HUES48 (cell line): ENCODE results near the gene CRYZL1.

Source experiments
- H3K27ac ChIP-seq: one replicate; pipeline ENCODE4 v1.7.0; 2013; ENCODE audit warnings: low read depth, low read length, inconsistent platforms
- H3K27me3 ChIP-seq: 2 replicates; pipeline ENCODE4 v1.6.1; 2013; ENCODE audit warnings: mild to moderate bottlenecking, low read length; ENCODE audit not compliant: control insufficient read depth, insufficient read depth
- H3K36me3 ChIP-seq: 2 replicates; pipeline ENCODE4 v1.6.1; 2013; ENCODE audit warnings: low read length; ENCODE audit not compliant: control insufficient read depth, insufficient read depth
- H3K4me1 ChIP-seq: 2 replicates; pipeline ENCODE4 v1.6.1; 2013; ENCODE audit warnings: mild to moderate bottlenecking, low read length; ENCODE audit not compliant: control insufficient read depth, insufficient read depth
- H3K4me3 ChIP-seq: 2 replicates; pipeline ENCODE4 v1.5.1; 2013; ENCODE audit warnings: mild to moderate bottlenecking, low read depth, low read length
- H3K9ac ChIP-seq: 2 replicates; pipeline ENCODE4 v1.6.1; 2013; ENCODE audit warnings: mild to moderate bottlenecking, low read depth, low read length, moderate library complexity
- H3K9me3 ChIP-seq: 2 replicates; pipeline ENCODE4 v1.6.1; 2013; ENCODE audit warnings: low read length; ENCODE audit not compliant: control insufficient read depth, insufficient read depth

Gene CRYZL1

DNA sequence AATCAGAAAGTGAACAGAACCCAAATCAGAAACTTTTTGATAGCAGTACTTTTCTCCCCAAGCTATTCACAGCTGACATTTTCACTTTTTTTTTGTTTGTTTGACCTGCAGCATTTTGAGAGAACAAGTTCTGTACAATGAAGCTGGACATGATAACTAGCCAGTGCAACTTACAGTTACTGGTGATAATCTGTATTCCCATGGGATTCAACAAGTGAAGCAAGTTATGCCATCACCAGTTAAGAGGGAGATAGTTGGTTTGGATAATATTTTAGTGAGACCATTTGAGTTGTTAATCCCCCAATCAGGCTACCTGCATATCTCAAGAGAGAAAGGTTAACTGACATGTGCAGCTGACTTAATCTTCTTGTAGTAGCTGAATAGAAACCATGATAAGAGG is 80.6 kb downstream of the CRYZL1 start:
- H3K27ac ChIP-seq, result no peak overlapping the region
- H3K9me3 ChIP-seq, result no peaks in the 10 kb centered on the region
- H3K27me3 ChIP-seq, result no peaks in the 10 kb centered on the region
- H3K4me1 ChIP-seq, result no peaks in the 10 kb centered on the region
- peaks cover 98% of the 10 kb centered on the region for H3K36me3 ChIP-seq
- H3K9ac ChIP-seq, result no peak overlapping the region
- no peak overlapping the region for H3K4me3 ChIP-seq

DNA sequence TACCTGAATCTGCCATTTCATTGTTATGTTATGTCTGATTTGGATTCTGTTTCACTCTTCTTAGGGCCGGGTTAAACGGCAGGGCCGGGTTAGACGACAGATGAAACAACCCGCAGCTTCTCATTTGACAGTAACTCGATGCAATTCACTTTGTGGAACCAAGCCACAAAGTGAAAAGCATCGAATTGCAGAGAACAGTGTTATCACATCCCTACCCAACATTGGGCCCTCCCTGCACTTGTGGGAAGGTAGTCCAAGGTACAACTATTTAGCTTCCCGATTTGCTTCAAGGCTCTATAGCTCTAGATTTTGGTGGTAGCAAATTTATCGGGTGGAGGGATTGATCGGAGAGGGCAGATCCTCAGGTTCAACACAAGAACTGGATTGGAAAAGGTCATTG is 81.7 kb downstream of the CRYZL1 start:
- peaks cover 97% of the 10 kb centered on the region for H3K36me3 ChIP-seq

DNA sequence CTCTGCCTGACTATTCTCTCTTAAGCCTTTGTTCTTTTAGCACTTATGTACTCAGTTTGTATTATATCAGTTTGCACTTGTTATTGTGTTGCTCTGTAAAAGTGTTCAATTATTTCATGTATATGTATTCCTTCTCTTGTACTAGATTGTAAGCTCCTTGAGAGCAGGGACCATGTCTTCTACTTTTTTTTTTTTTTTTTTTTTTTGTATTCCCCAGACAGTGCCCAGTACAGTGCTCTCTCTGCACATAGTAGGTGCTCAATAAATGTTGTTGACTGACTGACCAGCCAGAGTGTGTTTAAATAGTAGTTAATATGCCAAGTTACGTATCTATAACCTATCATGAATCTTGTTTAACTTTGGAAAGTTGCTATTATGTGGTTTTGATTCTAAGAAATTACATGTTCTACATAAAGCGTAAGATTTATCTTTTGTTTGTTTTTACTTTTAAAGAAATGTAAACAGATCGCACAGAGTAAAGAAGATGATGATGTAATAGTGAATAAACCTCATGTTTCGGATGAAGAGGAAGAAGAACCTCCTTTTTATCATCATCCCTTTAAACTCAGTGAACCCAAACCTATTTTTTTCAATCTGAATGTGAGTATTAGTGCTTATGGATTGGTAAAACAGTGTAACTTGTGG is 82.6 kb downstream of the CRYZL1 start:
- Histone ChIP-seq H3K36me3 (peaks cover 97% of the 10 kb centered on the region), H3K27ac (no peak overlapping the region), H3K4me3 (no peak overlapping the region)

More for the DNA sequence above, 81.7 kb downstream of the CRYZL1 start:
- Histone ChIP-seq H3K27me3 (no peaks in the 10 kb centered on the region), H3K9me3 (no peaks in the 10 kb centered on the region), H3K4me3 (no peak overlapping the region), H3K4me1 (no peaks in the 10 kb centered on the region), H3K27ac (no peak overlapping the region), H3K9ac (no peak overlapping the region)

DNA sequence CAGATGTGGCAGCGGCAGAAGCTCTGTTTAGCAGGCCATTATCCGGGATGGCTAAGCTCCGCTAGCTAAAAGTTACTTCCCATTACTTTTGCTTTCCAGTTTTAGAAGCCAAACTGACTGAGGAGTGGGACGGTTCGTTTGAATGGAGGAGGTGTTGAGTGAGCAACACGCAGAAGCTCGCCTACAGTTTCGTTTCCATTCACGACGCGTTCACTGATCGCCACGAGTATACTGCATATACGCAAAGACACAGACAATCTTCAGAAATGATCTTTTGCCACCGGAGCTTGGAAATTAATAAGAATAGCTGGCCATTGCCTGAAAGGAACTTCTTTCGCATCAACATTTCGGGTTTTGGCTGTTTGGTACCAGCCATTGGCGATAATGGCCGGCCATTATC is 84.1 kb downstream of the CRYZL1 start:
- no peak overlapping the region for H3K27ac ChIP-seq
- H3K4me3 ChIP-seq, result no peak overlapping the region
- H3K4me1 ChIP-seq, result no peaks in the 10 kb centered on the region
- no peak overlapping the region for H3K9ac ChIP-seq
- H3K9me3 ChIP-seq, result no peaks in the 10 kb centered on the region
- peaks cover 97% of the 10 kb centered on the region for H3K36me3 ChIP-seq
- H3K27me3 ChIP-seq, result no peaks in the 10 kb centered on the region

More for the DNA sequence above, 82.6 kb downstream of the CRYZL1 start:
- H3K27me3 ChIP-seq, result no peaks in the 10 kb centered on the region
- no peaks in the 10 kb centered on the region for H3K4me1 ChIP-seq
- no peak overlapping the region for H3K9ac ChIP-seq
- no peaks in the 10 kb centered on the region for H3K9me3 ChIP-seq

DNA sequence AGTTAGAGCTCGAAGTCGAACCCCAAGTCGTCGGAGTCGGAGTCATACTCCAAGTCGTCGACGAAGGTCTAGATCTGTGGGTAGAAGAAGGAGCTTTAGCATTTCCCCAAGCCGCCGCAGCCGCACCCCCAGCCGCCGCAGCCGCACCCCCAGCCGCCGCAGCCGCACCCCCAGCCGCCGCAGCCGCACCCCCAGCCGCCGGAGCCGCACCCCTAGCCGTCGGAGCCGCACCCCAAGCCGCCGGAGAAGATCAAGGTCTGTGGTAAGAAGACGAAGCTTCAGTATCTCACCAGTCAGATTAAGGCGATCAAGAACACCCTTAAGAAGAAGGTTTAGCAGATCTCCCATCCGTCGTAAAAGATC is 86.6 kb downstream of the CRYZL1 start:
- H3K27me3 ChIP-seq, result no peaks in the 10 kb centered on the region
- H3K9me3 ChIP-seq, result no peaks in the 10 kb centered on the region
- H3K36me3 ChIP-seq, result peaks cover 97% of the 10 kb centered on the region
- no peak overlapping the region for H3K9ac ChIP-seq
- no peak overlapping the region for H3K4me3 ChIP-seq
- H3K27ac ChIP-seq, result no peak overlapping the region
- no peaks in the 10 kb centered on the region for H3K4me1 ChIP-seq

DNA sequence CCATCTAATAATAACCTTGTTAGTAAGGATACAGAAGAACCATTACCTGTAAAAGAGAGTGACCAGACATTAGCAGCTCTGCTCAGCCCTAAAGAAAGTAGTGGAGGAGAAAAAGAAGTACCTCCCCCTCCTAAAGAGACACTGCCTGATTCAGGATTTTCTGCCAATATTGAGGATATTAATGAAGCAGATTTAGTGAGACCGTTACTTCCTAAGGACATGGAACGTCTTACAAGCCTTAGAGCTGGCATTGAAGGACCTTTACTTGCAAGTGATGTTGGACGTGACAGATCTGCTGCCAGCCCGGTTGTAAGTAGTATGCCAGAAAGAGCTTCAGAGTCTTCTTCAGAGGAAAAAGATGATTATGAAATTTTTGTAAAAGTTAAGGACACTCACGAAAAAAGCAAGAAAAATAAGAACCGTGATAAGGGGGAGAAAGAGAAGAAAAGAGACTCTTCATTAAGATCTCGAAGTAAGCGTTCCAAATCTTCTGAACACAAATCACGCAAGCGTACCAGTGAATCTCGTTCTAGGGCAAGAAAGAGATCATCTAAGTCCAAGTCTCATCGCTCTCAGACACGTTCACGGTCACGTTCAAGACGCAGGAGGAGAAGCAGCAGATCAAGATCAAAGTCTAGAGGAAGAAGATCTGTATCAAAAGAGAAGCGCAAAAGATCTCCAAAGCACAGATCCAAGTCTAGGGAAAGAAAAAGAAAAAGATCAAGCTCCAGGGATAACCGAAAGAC is 87.1 kb downstream of the CRYZL1 start:
- no peaks in the 10 kb centered on the region for H3K27me3 ChIP-seq
- H3K27ac ChIP-seq, result no peak overlapping the region
- no peaks in the 10 kb centered on the region for H3K4me1 ChIP-seq
- peaks cover 97% of the 10 kb centered on the region for H3K36me3 ChIP-seq
- no peak overlapping the region for H3K4me3 ChIP-seq
- no peaks in the 10 kb centered on the region for H3K9me3 ChIP-seq
- no peak overlapping the region for H3K9ac ChIP-seq

DNA sequence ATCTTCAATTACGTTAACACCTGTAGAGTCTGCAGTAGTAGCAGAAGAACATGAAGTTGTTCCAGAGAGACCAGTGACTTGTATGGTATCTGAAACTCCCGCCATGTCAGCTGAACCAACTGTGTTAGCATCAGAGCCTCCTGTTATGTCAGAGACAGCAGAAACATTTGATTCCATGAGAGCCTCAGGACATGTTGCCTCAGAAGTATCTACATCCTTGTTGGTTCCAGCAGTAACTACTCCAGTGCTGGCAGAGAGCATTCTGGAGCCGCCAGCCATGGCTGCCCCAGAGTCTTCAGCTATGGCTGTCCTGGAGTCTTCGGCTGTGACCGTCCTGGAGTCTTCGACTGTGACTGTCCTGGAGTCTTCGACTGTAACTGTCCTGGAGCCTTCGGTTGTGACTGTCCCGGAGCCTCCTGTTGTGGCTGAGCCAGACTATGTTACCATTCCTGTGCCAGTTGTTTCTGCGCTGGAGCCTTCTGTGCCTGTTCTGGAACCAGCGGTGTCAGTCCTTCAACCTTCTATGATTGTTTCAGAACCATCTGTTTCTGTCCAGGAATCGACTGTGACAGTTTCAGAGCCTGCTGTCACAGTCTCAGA is 88.4 kb downstream of the CRYZL1 start:
- Histone ChIP-seq H3K9ac (no peak overlapping the region), H3K27ac (no peak overlapping the region), H3K4me1 (no peaks in the 10 kb centered on the region), H3K4me3 (no peak overlapping the region), H3K27me3 (no peaks in the 10 kb centered on the region), H3K36me3 (peaks cover 97% of the 10 kb centered on the region), H3K9me3 (no peaks in the 10 kb centered on the region)

DNA sequence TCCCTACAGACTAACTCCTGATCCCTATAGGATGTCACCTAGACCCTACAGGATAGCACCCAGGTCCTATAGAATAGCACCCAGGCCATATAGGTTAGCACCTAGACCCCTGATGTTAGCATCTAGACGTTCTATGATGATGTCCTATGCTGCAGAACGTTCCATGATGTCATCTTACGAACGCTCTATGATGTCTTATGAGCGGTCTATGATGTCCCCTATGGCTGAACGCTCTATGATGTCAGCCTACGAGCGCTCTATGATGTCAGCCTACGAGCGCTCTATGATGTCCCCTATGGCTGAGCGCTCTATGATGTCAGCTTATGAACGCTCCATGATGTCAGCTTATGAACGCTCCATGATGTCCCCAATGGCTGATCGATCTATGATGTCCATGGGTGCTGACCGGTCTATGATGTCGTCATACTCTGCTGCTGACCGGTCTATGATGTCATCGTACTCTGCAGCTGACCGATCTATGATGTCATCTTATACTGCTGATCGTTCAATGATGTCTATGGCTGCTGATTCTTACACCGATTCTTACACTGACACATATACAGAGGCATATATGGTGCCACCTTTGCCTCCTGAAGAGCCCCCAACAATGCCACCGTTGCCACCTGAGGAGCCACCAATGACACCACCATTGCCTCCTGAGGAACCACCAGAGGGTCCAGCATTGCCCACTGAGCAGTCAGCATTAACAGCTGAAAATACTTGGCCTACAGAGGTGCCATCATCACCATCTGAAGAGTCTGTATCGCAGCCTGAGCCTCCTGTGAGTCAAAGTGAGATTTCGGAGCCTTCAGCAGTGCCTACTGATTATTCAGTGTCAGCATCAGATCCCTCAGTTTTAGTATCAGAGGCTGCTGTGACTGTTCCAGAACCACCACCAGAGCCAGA is 89.2 kb downstream of the CRYZL1 start:
- H3K9me3 ChIP-seq, result no peaks in the 10 kb centered on the region

DNA sequence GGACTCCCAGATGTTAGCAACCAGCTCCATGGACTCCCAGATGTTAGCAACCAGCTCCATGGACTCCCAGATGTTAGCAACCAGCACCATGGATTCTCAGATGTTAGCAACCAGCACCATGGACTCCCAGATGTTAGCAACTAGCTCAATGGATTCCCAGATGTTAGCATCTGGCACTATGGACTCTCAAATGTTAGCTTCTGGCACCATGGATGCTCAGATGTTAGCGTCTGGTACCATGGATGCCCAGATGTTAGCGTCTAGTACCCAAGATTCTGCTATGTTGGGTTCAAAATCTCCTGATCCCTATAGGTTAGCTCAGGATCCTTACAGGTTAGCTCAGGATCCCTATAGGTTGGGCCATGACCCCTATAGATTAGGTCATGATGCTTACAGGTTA is 89.9 kb downstream of the CRYZL1 start:
- H3K27me3 ChIP-seq, result no peaks in the 10 kb centered on the region
- H3K27ac ChIP-seq, result no peak overlapping the region
- H3K4me1 ChIP-seq, result no peaks in the 10 kb centered on the region
- H3K36me3 ChIP-seq, result peaks cover 94% of the 10 kb centered on the region
- H3K9me3 ChIP-seq, result no peaks in the 10 kb centered on the region
- no peak overlapping the region for H3K9ac ChIP-seq
- no peak overlapping the region for H3K4me3 ChIP-seq

More for the DNA sequence above, 89.2 kb downstream of the CRYZL1 start:
- Histone ChIP-seq H3K36me3 (peaks cover 95% of the 10 kb centered on the region), H3K27me3 (no peaks in the 10 kb centered on the region), H3K4me1 (no peaks in the 10 kb centered on the region), H3K9ac (no peak overlapping the region), H3K4me3 (no peak overlapping the region), H3K27ac (no peak overlapping the region)

DNA sequence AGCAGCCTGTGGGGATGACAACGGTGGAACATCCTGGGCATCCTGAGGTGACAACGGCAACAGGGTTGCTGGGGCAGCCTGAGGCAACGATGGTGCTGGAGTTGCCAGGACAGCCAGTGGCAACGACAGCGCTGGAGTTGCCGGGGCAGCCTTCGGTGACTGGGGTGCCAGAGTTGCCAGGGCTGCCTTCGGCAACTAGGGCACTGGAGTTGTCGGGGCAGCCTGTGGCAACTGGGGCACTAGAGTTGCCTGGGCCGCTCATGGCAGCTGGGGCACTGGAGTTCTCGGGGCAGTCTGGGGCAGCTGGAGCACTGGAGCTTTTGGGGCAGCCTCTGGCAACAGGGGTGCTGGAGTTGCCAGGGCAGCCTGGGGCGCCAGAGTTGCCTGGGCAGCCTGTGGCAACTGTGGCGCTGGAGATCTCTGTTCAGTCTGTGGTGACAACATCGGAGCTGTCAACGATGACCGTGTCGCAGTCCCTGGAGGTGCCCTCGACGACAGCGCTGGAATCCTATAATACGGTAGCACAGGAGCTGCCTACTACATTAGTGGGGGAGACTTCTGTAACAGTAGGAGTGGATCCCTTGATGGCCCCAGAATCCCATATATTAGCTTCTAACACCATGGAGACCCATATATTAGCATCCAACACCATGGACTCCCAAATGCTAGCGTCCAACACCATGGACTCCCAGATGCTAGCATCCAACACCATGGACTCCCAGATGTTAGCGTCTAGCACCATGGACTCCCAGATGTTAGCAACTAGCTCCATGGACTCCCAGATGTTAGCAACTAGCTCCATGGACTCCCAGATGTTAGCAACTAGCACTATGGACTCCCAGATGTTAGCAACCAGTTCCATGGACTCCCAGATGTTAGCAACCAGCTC is 90.5 kb downstream of the CRYZL1 start:
- Histone ChIP-seq H3K9ac (no peak overlapping the region), H3K4me1 (no peaks in the 10 kb centered on the region), H3K27ac (no peak overlapping the region), H3K36me3 (peaks cover 96% of the 10 kb centered on the region), H3K9me3 (no peaks in the 10 kb centered on the region), H3K27me3 (no peaks in the 10 kb centered on the region), H3K4me3 (no peak overlapping the region)
